Spleen (tissue), 7 donors: ENCODE data around the gene ADGRE1.

Source experiments
- POLR2AphosphoS5 ChIP-seq, 3 donors: sonication (generic); formaldehyde crosslinking; IDR thresholded peaks; one replicate each; pipeline ENCODE4 v1.5.1; 2017; ENCODE audit warnings: antibody characterized with exemption in 3 of 3
- TF ChIP-seq, protein P1 (sequence below), 11 experiments: fragments of 200-600 bp in 7 of 11; fragments of 450-650 bp in 4 of 11; sonication (generic) in 4 of 11; IDR thresholded peaks in 8 of 11; conservative IDR thresholded peaks in 3 of 11; 1 replicate in 7 of 11; 2 replicates in 4 of 11; pipeline versions ENCODE4 v1.4.0 to v1.8.0; 2016 to 2021; ENCODE audit warnings: antibody characterized with exemption in 11 of 11, inconsistent platforms in 4 of 11, mild to moderate bottlenecking in 1 of 11
- donor health status: DM: no; HTN: no; CAD: no; lungs with moderate emphysema.
- donor health status: DM: no; HTN: no; CAD: no.
- donor health status: DM: no; HTN: no; CAD: no.

GRCh38 chr19:6930190-6930589 lies 42.8 kb downstream of the ADGRE1 start:
- TF ChIP-seq, protein P1, sequence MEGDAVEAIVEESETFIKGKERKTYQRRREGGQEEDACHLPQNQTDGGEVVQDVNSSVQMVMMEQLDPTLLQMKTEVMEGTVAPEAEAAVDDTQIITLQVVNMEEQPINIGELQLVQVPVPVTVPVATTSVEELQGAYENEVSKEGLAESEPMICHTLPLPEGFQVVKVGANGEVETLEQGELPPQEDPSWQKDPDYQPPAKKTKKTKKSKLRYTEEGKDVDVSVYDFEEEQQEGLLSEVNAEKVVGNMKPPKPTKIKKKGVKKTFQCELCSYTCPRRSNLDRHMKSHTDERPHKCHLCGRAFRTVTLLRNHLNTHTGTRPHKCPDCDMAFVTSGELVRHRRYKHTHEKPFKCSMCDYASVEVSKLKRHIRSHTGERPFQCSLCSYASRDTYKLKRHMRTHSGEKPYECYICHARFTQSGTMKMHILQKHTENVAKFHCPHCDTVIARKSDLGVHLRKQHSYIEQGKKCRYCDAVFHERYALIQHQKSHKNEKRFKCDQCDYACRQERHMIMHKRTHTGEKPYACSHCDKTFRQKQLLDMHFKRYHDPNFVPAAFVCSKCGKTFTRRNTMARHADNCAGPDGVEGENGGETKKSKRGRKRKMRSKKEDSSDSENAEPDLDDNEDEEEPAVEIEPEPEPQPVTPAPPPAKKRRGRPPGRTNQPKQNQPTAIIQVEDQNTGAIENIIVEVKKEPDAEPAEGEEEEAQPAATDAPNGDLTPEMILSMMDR (IDR thresholded peaks at IDR 0.05 in 8 of 11, conservative IDR thresholded peaks at IDR 0.05 in 3 of 11): no peak
- no peak for TF ChIP-seq POLR2AphosphoS5 (IDR thresholded peaks at IDR 0.05)
